Neuronal stem cell (in vitro differentiated cells): ENCODE results near the gene NCAM2.

Experiments
- DNase-seq: peaks from one replicate; pipeline ENCODE4 v3.0.0-alpha.2; 2013; ENCODE audit warnings: low spot score
- H2AFZ ChIP-seq: one replicate; pipeline ENCODE4 v1.6.1; 2013; ENCODE audit warnings: mild to moderate bottlenecking, low read length, inconsistent platforms
- H2AK5ac ChIP-seq: 2 replicates; pipeline ENCODE4 v1.6.1; 2013; ENCODE audit warnings: low read depth, mild to moderate bottlenecking, inconsistent platforms, low read length, moderate library complexity, mixed read lengths
- H2BK120ac ChIP-seq: 2 replicates; pipeline ENCODE4 v1.6.1; 2013; ENCODE audit warnings: low read depth, mild to moderate bottlenecking, inconsistent platforms, low read length, moderate library complexity, mixed read lengths
- H2BK12ac ChIP-seq: one replicate; pipeline ENCODE4 v1.6.1; 2013; ENCODE audit warnings: low read length, inconsistent platforms
- H2BK15ac ChIP-seq: 2 replicates; pipeline ENCODE4 v1.6.1; 2013; ENCODE audit warnings: mild to moderate bottlenecking, low read length, inconsistent platforms, mixed read lengths
- H2BK5ac ChIP-seq: one replicate; pipeline ENCODE4 v1.6.1; 2013; ENCODE audit warnings: inconsistent platforms, mild to moderate bottlenecking, low read length, moderate library complexity
- H3K14ac ChIP-seq: one replicate; pipeline ENCODE4 v1.6.1; 2013; ENCODE audit warnings: low read length, inconsistent platforms
- H3K18ac ChIP-seq: 2 replicates; pipeline ENCODE4 v1.6.1; 2013; ENCODE audit warnings: low read length, inconsistent platforms
- H3K23ac ChIP-seq: 2 replicates; pipeline ENCODE4 v1.6.1; 2013; ENCODE audit warnings: low read depth, mild to moderate bottlenecking, mixed read lengths, low read length, inconsistent platforms; ENCODE audit not compliant: poor library complexity
- H3K27ac ChIP-seq: replicated peaks from 3 replicates; pipeline ENCODE4 v1.5.1; 2013; ENCODE audit warnings: low read length, inconsistent platforms
- H3K27me3 ChIP-seq, 3 experiments: 2 replicates each; pipeline ENCODE4 v1.6.1; 2013; ENCODE audit warnings: low read length in 3 of 3, mild to moderate bottlenecking in 2 of 3, inconsistent platforms in 1 of 3, low read depth in 1 of 3, mixed read lengths in 1 of 3, moderate library complexity in 1 of 3; ENCODE audit not compliant: control insufficient read depth in 3 of 3, insufficient read depth in 3 of 3
- H3K36me3 ChIP-seq, 2 donors: replicated peaks in 1 of 2; 2 replicates each; pipeline ENCODE4 v1.6.1; 2013; ENCODE audit warnings: low read length in 2 of 2; ENCODE audit not compliant: control insufficient read depth in 2 of 2, insufficient read depth in 2 of 2
- H3K4ac ChIP-seq: 2 replicates; pipeline ENCODE4 v1.6.1; 2013; ENCODE audit warnings: inconsistent platforms, mild to moderate bottlenecking, low read length, moderate library complexity
- H3K4me1 ChIP-seq, 2 donors: 1 replicate in 1 of 2; 2 replicates in 1 of 2; pipeline ENCODE4 v1.6.1; 2013; ENCODE audit warnings: low read length in 2 of 2, low read depth in 1 of 2; ENCODE audit not compliant: control insufficient read depth in 2 of 2, insufficient read depth in 1 of 2
- H3K4me2 ChIP-seq: one replicate; pipeline ENCODE4 v1.6.1; 2013; ENCODE audit warnings: mild to moderate bottlenecking, low read length, inconsistent platforms; ENCODE audit not compliant: insufficient read depth, poor library complexity, severe bottlenecking
- H3K4me3 ChIP-seq, 2 donors: 2 replicates each; pipeline ENCODE4 v1.5.1; 2013; ENCODE audit warnings: low read length in 2 of 2, mild to moderate bottlenecking in 2 of 2, inconsistent platforms in 1 of 2, moderate library complexity in 1 of 2
- H3K79me1 ChIP-seq: one replicate; pipeline ENCODE4 v1.6.1; 2013; ENCODE audit warnings: low read depth, mild to moderate bottlenecking, inconsistent platforms, low read length, moderate library complexity
- H3K9ac ChIP-seq: one replicate; pipeline ENCODE4 v1.6.1; 2013; ENCODE audit warnings: mild to moderate bottlenecking, low read depth, low read length, inconsistent platforms; ENCODE audit not compliant: poor library complexity
- H3K9me3 ChIP-seq, 2 donors: replicated peaks in 1 of 2; 2 replicates each; pipeline versions ENCODE3 to v1.6.1; 2013; ENCODE audit warnings: low read length in 2 of 2, mild to moderate bottlenecking in 2 of 2, inconsistent platforms in 1 of 2, low read depth in 1 of 2, mixed read lengths in 1 of 2, moderate library complexity in 1 of 2; ENCODE audit not compliant: control insufficient read depth in 2 of 2, insufficient read depth in 1 of 2
- H4K8ac ChIP-seq: one replicate; pipeline ENCODE4 v1.6.1; 2013; ENCODE audit warnings: low read depth, mild to moderate bottlenecking, inconsistent platforms, low read length, moderate library complexity
- H4K91ac ChIP-seq: one replicate; pipeline ENCODE4 v1.6.1; 2013; ENCODE audit warnings: low read length, low read depth, mild to moderate bottlenecking, inconsistent platforms; ENCODE audit not compliant: poor library complexity
- WGBS, 2 donors: extraction: QIAGEN DNeasy Blood & Tissue Kit; methylation state at CpG; one replicate each; pipeline ENCODE4 v1.1.7; 2013; ENCODE audit warnings: missing lambda C conversion rate in 2 of 2, mixed read lengths in 1 of 2; ENCODE audit not compliant: insufficient read length in 2 of 2, insufficient replicate concordance in 1 of 2; ENCODE audit errors: extremely low coverage in 2 of 2; 5-methylcytosine and 5-hydroxymethylcytosine counted together

The NCAM2 gene

GRCh38 chr21:21481239-21481638, 483.0 kb downstream of the NCAM2 start:
- no peak overlapping the region for H3K9ac ChIP-seq
- H3K79me1 ChIP-seq: no peaks in the 10 kb centered on the region
- H3K14ac ChIP-seq: no peak overlapping the region
- no peaks in the 10 kb centered on the region for H3K9me3 ChIP-seq
- H3K4me2 ChIP-seq: no peak overlapping the region
- H3K27ac ChIP-seq: no peak overlapping the region
- no peaks in the 10 kb centered on the region for H3K4me1 ChIP-seq
- H3K23ac ChIP-seq: no peak overlapping the region
- no peak overlapping the region for H2BK12ac ChIP-seq
- DNase-seq: no peak
- H4K91ac ChIP-seq: no peak overlapping the region
- H4K8ac ChIP-seq: no peak overlapping the region
- no peaks in the 10 kb centered on the region for H3K27me3 ChIP-seq
- no peak overlapping the region for H3K4me3 ChIP-seq
- H2BK5ac ChIP-seq: no peak overlapping the region
- no peaks in the 10 kb centered on the region for H3K36me3 ChIP-seq
- no peak overlapping the region for H2AFZ ChIP-seq
- H2BK15ac ChIP-seq: no peak overlapping the region
- no peak overlapping the region for H3K18ac ChIP-seq
- H2AK5ac ChIP-seq: no peak overlapping the region
- no CpG with 5 or more reads among the region's 3 CpGs for WGBS, 2 donors
- no peak overlapping the region for H3K4ac ChIP-seq
- no peak overlapping the region for H2BK120ac ChIP-seq

- H3K14ac ChIP-seq: no peak overlapping the region
- H2BK5ac ChIP-seq: no peak overlapping the region
- H3K4me2 ChIP-seq: no peak overlapping the region
- H3K23ac ChIP-seq: no peak overlapping the region
- H3K4ac ChIP-seq: no peak overlapping the region
- H2BK12ac ChIP-seq: no peak overlapping the region
- H3K9ac ChIP-seq: no peak overlapping the region
- H2AK5ac ChIP-seq: no peak overlapping the region
- WGBS, 2 donors: no CpG with 5 or more reads among the region's 6 CpGs
- no peaks in the 10 kb centered on the region for H3K36me3 ChIP-seq
- no peaks in the 10 kb centered on the region for H3K27me3 ChIP-seq
- H4K91ac ChIP-seq: no peak overlapping the region
- H3K4me3 ChIP-seq: no peak overlapping the region
- H2AFZ ChIP-seq: no peak overlapping the region
- no peaks in the 10 kb centered on the region for H3K9me3 ChIP-seq
- H3K27ac ChIP-seq: no peak overlapping the region
- no peak overlapping the region for H2BK120ac ChIP-seq
- no peak overlapping the region for H3K18ac ChIP-seq
- no peaks in the 10 kb centered on the region for H3K4me1 ChIP-seq
- no peaks in the 10 kb centered on the region for H3K79me1 ChIP-seq
- no peak overlapping the region for H2BK15ac ChIP-seq
- no peak for DNase-seq
- no peak overlapping the region for H4K8ac ChIP-seq
These were observed 510.6 kb downstream of the NCAM2 start for GRCh38 chr21:21508859-21509258.

GRCh38 chr21:21530680-21531079, 532.5 kb downstream of the NCAM2 start:
- Histone ChIP-seq H3K9me3 (no peaks in the 10 kb centered on the region), H3K23ac (no peak overlapping the region), H2BK120ac (no peak overlapping the region), H4K91ac (no peak overlapping the region), H4K8ac (no peak overlapping the region), H3K4me3 (no peak overlapping the region), H3K27me3 (no peaks in the 10 kb centered on the region), H3K79me1 (no peaks in the 10 kb centered on the region), H2BK15ac (no peak overlapping the region), H3K27ac (no peak overlapping the region), H3K36me3 (no peaks in the 10 kb centered on the region), H3K4me2 (no peak overlapping the region), H2BK12ac (no peak overlapping the region), H2AFZ (no peak overlapping the region), H3K4me1 (no peaks in the 10 kb centered on the region), H3K4ac (no peak overlapping the region), H2BK5ac (no peak overlapping the region), H3K9ac (no peak overlapping the region), H3K14ac (no peak overlapping the region), H3K18ac (no peak overlapping the region), H2AK5ac (no peak overlapping the region)
- no peak for DNase-seq

GRCh38 chr21:21547368-21547953, 549.3 kb downstream of the NCAM2 start:
- H3K14ac ChIP-seq: no peak overlapping the region
- no peak overlapping the region for H2AK5ac ChIP-seq
- no peak overlapping the region for H2BK12ac ChIP-seq
- H2BK15ac ChIP-seq: no peak overlapping the region
- H3K18ac ChIP-seq: no peak overlapping the region
- H3K27ac ChIP-seq: no peak overlapping the region
- H3K4me3 ChIP-seq: no peak overlapping the region
- no peak overlapping the region for H2BK5ac ChIP-seq
- WGBS, 2 donors: no CpG with 5 or more reads among the region's 5 CpGs
- no peak overlapping the region for H4K8ac ChIP-seq
- H2BK120ac ChIP-seq: no peak overlapping the region
- no peaks in the 10 kb centered on the region for H3K36me3 ChIP-seq
- no peak for DNase-seq
- no peak overlapping the region for H3K23ac ChIP-seq
- no peaks in the 10 kb centered on the region for H3K27me3 ChIP-seq
- H2AFZ ChIP-seq: no peak overlapping the region
- no peaks in the 10 kb centered on the region for H3K9me3 ChIP-seq
- no peak overlapping the region for H4K91ac ChIP-seq
- H3K9ac ChIP-seq: no peak overlapping the region
- H3K4ac ChIP-seq: no peak overlapping the region
- no peaks in the 10 kb centered on the region for H3K4me1 ChIP-seq
- H3K4me2 ChIP-seq: no peak overlapping the region
- no peaks in the 10 kb centered on the region for H3K79me1 ChIP-seq
